GM12878 (cell line): Measurements from ENCODE around the gene NEGR1. TPM values are rescaled to one million over a fixed set of nuclear protein-coding genes. Genes with fewer than 3 reads are reported as not detected.

Experiments
- ATAC-seq: fragments of 200-7000 bp; cut with Tn5 transposase; 3 replicates; pipeline ENCODE4 v1.9.1; 2020; ENCODE audit warnings: mild to moderate bottlenecking, moderate library complexity
- BruUV-seq: library from RNA; stranded (reverse); fragments of 400-500 nt; replicated peaks from 2 replicates; lab custom pipeline; 2021; lab: Mats Ljungman, UMichigan
- CTCF ChIA-PET: fragments of 300-600 bp; sonication (Branson Sonifier 250); formaldehyde crosslinking; extraction: SDS; loops from one replicate; lab custom pipeline; 2021; ENCODE audit warnings: inconsistent platforms; lab: Yijun Ruan, JAX
- POLR2A ChIA-PET: fragments of 350-600 bp; formaldehyde crosslinking; extraction: SDS; loops from one replicate; lab custom pipeline; 2021; ENCODE audit warnings: inconsistent platforms; lab: Charles Lee
- RAD21 ChIA-PET: fragments of 300-600 bp; sonication (Branson Sonifier 250); formaldehyde crosslinking; loops from one replicate; lab custom pipeline; 2023; ENCODE audit warnings: antibody characterized with exemption; ENCODE audit not compliant: unreplicated experiment; lab: Charles Lee
- SMC1A ChIA-PET: fragments of 300-600 bp; sonication (Branson Sonifier 250); formaldehyde crosslinking; loops from one replicate; lab custom pipeline; 2023; ENCODE audit not compliant: unreplicated experiment, uncharacterized antibody; lab: Charles Lee
- DNase-seq: peaks from one replicate; pipeline ENCODE4 v3.0.0-alpha.2; 2011; ENCODE audit warnings: low read depth, low spot score
- FAIRE-seq: peaks from 3 replicates; lab custom pipeline; 2011; peaks lifted over from hg19 to GRCh38; lab: Jason Lieb, UNC
- H2AFZ ChIP-seq: 2 replicates; pipeline ENCODE4 v1.6.0; 2011; ENCODE audit warnings: low read depth, low read length, control low read depth; ENCODE audit not compliant: control insufficient read depth
- H3K27ac ChIP-seq: 2 replicates; pipeline ENCODE4 v1.5.1; 2011; ENCODE audit warnings: control low read depth; ENCODE audit not compliant: control insufficient read depth, insufficient read depth
- H3K27me3 ChIP-seq, 2 experiments: replicated peaks in 1 of 2; 2 replicates each; pipeline versions ENCODE4 v1.6.0 to v1.6.1; 2011; ENCODE audit warnings: low read length in 1 of 2; ENCODE audit not compliant: control insufficient read depth in 2 of 2, insufficient read depth in 2 of 2
- H3K36me3 ChIP-seq, 2 experiments: 2 replicates each; pipeline ENCODE4 v1.5.1; 2011; ENCODE audit warnings: low read length in 1 of 2; ENCODE audit not compliant: control insufficient read depth in 2 of 2, insufficient read depth in 2 of 2
- H3K4me1 ChIP-seq: 2 replicates; pipeline ENCODE4 v1.6.1; 2011; ENCODE audit warnings: mild to moderate bottlenecking, low read length, moderate library complexity, mixed read lengths; ENCODE audit not compliant: control insufficient read depth, insufficient read depth
- H3K4me2 ChIP-seq: 2 replicates; pipeline ENCODE4 v1.6.0; 2011; ENCODE audit warnings: control low read depth; ENCODE audit not compliant: control insufficient read depth, insufficient read depth
- H3K4me3 ChIP-seq: fragments of 200-600 bp; sonication (generic); 2 replicates; pipeline ENCODE4 v1.5.1; 2016
- H3K79me2 ChIP-seq: 2 replicates; pipeline ENCODE4 v1.6.0; 2011; ENCODE audit warnings: low read length; ENCODE audit not compliant: control insufficient read depth, insufficient read depth
- H3K9ac ChIP-seq: 2 replicates; pipeline ENCODE4 v1.8.0; 2011; ENCODE audit warnings: low read length, control low read depth, mixed read lengths; ENCODE audit not compliant: control insufficient read depth, insufficient read depth
- H3K9me3 ChIP-seq: replicated peaks from 3 replicates; pipeline ENCODE4 v1.5.1; 2011; ENCODE audit warnings: mild to moderate bottlenecking, low read length; ENCODE audit not compliant: control insufficient read depth, insufficient read depth
- H4K20me1 ChIP-seq: 2 replicates; pipeline ENCODE4 v1.6.0; 2011; ENCODE audit not compliant: control insufficient read depth, insufficient read depth
- HDGF ChIP-seq: fragments of 450-650 bp; IDR thresholded peaks from 2 replicates; pipeline ENCODE4 v1.6.1; 2016; ENCODE audit warnings: antibody characterized with exemption
- KAT2A ChIP-seq: conservative IDR thresholded peaks from 2 replicates; pipeline ENCODE4 v1.6.1; 2011; ENCODE audit warnings: low read depth, low read length; ENCODE audit not compliant: control insufficient read depth
- NFYB ChIP-seq: IDR thresholded peaks from 2 replicates; pipeline ENCODE4 v1.6.1; 2011; ENCODE audit warnings: low read depth, mild to moderate bottlenecking, low read length, improper control_type of control experiment, moderate library complexity; ENCODE audit not compliant: insufficient read depth
- POU2F2 ChIP-seq: IDR thresholded peaks from 3 replicates; pipeline ENCODE4 v1.6.1; 2011; ENCODE audit warnings: low read depth, mild to moderate bottlenecking, low read length, borderline replicate concordance
- RB1 ChIP-seq: fragments of 450-650 bp; formaldehyde crosslinking; IDR thresholded peaks from 2 replicates; pipeline ENCODE4 v1.6.1; 2017; ENCODE audit warnings: mild to moderate bottlenecking, borderline replicate concordance
- RBBP5 ChIP-seq: fragments of 200-600 bp; sonication (generic); conservative IDR thresholded peaks from 2 replicates; pipeline ENCODE4 v1.6.1; 2016
- ZBED1 ChIP-seq: IDR thresholded peaks from 2 replicates; pipeline ENCODE4 v1.6.1; 2016; ENCODE audit warnings: borderline replicate concordance
- ZZZ3 ChIP-seq: IDR thresholded peaks from 2 replicates; pipeline ENCODE4 v1.6.1; 2011; ENCODE audit warnings: low read depth; ENCODE audit not compliant: control insufficient read depth, insufficient read length
- WGBS: methylation state at CpG from one replicate; pipeline ENCODE4 v1.1.6; 2016; ENCODE audit warnings: low lambda C conversion rate; ENCODE audit not compliant: insufficient replicate concordance, insufficient coverage; ENCODE audit errors: missing lambda C conversion rate; 5-methylcytosine and 5-hydroxymethylcytosine counted together
- in situ Hi-C: fragments of 300-500 bp; cut with MboI; formaldehyde crosslinking; loops from 9 replicates; pipeline ENCODE4 v1.14.3; 2018; ENCODE audit warnings: mixed read lengths
- intact Hi-C: fragments of 100-400 bp; cut with micrococcal nuclease; formaldehyde crosslinking; loops from one replicate; pipeline ENCODE4 v1.14.2; 2022; ENCODE audit not compliant: unreplicated experiment
- polyA plus RNA-seq, 11 experiments: library from polyadenylated mRNA; depleted of rRNA in 4 of 11; unstranded in 6 of 11; stranded (reverse) in 5 of 11; fragments of >200 nt; fragmentation: Nextera tagmentation in 4 of 11; fragmentation: Illumina TruSeq in 1 of 11; extraction: Ambion mirVana in 4 of 11; extraction: Trizol in 1 of 11; gene quantifications; 1 replicate in 1 of 11; 2 replicates in 10 of 11; pipeline versions ENCODE4 v1.2.1 to v1.2.3, GENCODE V29; 2011 to 2016; ENCODE audit warnings: inconsistent platforms in 2 of 11, missing spikeins in 2 of 11, low read depth in 1 of 11
- total RNA-seq, 4 experiments: library from RNA; depleted of rRNA in 3 of 4; stranded (reverse); fragments of >200 nt in 3 of 4; fragmentation: Illumina TruSeq in 1 of 4; extraction: Trizol in 1 of 4; gene quantifications; 2 replicates each; pipeline versions ENCODE4 v1.2.1 to v1.2.3, GENCODE V29; 2013 to 2021
- TF ChIP-seq, protein P1 (sequence below): fragments of 450-650 bp; IDR thresholded peaks from 2 replicates; pipeline ENCODE4 v1.6.1; 2017; ENCODE audit warnings: mild to moderate bottlenecking, moderate library complexity
- TF ChIP-seq, protein P2 (sequence below): fragments of 450-650 bp; IDR thresholded peaks from 2 replicates; pipeline ENCODE4 v1.6.1; 2014; ENCODE audit warnings: mild to moderate bottlenecking
- TF ChIP-seq, protein P3 (sequence below): IDR thresholded peaks from 2 replicates; pipeline ENCODE4 v1.6.1; 2011; ENCODE audit warnings: borderline replicate concordance, low read depth, mild to moderate bottlenecking, moderate library complexity, mixed read lengths, low read length; ENCODE audit not compliant: insufficient read depth; ENCODE audit errors: extremely low read length
- TF ChIP-seq, protein P4 (sequence below): fragments of 450-650 bp; IDR thresholded peaks from 2 replicates; pipeline ENCODE4 v1.6.1; 2016; ENCODE audit warnings: mild to moderate bottlenecking, moderate library complexity, borderline replicate concordance

NEGR1 gene
- total and polyA plus RNA-seq, 10 of the 15 experiments (the other 5 are each of a cell fraction or from before 2014, with no cell fraction given), result under 0.01 to 0.03 (median 0.01) TPM; not detected in 7

DNA sequence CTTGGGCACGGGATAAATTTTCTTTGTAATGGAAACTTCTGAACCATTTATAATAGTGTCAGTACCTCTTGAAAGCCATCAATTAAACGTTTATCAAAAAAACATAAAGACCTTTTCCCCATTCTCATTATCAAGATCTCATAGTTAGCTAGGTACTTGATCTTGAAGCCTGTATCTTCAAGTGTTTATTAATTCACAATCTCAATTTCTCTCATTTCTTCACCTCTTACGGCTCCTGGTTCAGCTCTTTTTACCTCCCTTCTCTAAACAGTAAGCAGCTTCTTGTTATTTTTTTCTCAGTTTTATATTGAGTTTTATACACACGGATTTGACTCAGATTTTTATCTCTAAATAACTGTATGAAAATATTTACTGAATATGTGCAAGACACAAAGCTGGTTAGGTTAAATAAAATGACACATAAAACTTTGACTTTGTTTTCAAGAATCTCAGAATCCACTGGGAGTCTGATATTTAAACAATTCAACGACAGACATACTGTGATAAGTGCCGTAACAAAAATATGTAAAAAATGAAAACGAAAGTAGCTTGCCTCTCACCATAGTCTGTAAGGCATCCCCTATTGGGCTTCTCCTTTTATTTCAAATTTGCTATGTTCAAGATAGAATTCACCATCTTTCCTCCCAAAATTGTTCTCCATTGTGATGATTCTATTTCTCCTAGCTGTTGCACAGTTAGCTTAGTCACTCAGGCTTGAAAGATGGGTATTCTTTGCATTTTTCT, 789.9 kb downstream of the NEGR1 start:
- Histone ChIP-seq H3K4me1 (no peaks in the 10 kb centered on the region), H3K36me3 (no peaks in the 10 kb centered on the region), H3K9ac (no peak overlapping the region), H3K4me2 (no peak overlapping the region), H2AFZ (no peak overlapping the region), H3K4me3 (no peak overlapping the region), H3K27ac (no peak overlapping the region), H4K20me1 (no peaks in the 10 kb centered on the region), H3K79me2 (no peaks in the 10 kb centered on the region), H3K27me3 (no peaks in the 10 kb centered on the region), H3K9me3 (no peaks in the 10 kb centered on the region)
- SMC1A ChIA-PET, result no interaction called here
- no TSS peak for BruUV-seq
- FAIRE-seq (no peak), ATAC-seq (0 out of 3 replicates have a peak, but pooled peaks have one; percentile 24), DNase-seq (no peak)
- in situ Hi-C loops, result no loop called here
- POLR2A ChIA-PET, result no interaction called here
- intact Hi-C loops, result no loop called here
- RAD21 ChIA-PET, result no interaction called here
- WGBS, result 29% methylated on average over 7 of the region's 7 CpGs
- CTCF ChIA-PET, result interaction anchor here (0.8 kb wide), 1 partner anchor 10 kb away, joined by 3 read pairs; no protein-coding TSS in a partner anchor
- no peak for TF ChIP-seq POU2F2
- no peak for TF ChIP-seq ZZZ3
- no peak for TF ChIP-seq ZBED1
- TF ChIP-seq, protein P1, sequence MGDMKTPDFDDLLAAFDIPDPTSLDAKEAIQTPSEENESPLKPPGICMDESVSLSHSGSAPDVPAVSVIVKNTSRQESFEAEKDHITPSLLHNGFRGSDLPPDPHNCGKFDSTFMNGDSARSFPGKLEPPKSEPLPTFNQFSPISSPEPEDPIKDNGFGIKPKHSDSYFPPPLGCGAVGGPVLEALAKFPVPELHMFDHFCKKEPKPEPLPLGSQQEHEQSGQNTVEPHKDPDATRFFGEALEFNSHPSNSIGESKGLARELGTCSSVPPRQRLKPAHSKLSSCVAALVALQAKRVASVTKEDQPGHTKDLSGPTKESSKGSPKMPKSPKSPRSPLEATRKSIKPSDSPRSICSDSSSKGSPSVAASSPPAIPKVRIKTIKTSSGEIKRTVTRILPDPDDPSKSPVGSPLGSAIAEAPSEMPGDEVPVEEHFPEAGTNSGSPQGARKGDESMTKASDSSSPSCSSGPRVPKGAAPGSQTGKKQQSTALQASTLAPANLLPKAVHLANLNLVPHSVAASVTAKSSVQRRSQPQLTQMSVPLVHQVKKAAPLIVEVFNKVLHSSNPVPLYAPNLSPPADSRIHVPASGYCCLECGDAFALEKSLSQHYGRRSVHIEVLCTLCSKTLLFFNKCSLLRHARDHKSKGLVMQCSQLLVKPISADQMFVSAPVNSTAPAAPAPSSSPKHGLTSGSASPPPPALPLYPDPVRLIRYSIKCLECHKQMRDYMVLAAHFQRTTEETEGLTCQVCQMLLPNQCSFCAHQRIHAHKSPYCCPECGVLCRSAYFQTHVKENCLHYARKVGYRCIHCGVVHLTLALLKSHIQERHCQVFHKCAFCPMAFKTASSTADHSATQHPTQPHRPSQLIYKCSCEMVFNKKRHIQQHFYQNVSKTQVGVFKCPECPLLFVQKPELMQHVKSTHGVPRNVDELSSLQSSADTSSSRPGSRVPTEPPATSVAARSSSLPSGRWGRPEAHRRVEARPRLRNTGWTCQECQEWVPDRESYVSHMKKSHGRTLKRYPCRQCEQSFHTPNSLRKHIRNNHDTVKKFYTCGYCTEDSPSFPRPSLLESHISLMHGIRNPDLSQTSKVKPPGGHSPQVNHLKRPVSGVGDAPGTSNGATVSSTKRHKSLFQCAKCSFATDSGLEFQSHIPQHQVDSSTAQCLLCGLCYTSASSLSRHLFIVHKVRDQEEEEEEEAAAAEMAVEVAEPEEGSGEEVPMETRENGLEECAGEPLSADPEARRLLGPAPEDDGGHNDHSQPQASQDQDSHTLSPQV, result no peak
- no peak for TF ChIP-seq RBBP5
- TF ChIP-seq NFYB, result no peak
- TF ChIP-seq, protein P2, sequence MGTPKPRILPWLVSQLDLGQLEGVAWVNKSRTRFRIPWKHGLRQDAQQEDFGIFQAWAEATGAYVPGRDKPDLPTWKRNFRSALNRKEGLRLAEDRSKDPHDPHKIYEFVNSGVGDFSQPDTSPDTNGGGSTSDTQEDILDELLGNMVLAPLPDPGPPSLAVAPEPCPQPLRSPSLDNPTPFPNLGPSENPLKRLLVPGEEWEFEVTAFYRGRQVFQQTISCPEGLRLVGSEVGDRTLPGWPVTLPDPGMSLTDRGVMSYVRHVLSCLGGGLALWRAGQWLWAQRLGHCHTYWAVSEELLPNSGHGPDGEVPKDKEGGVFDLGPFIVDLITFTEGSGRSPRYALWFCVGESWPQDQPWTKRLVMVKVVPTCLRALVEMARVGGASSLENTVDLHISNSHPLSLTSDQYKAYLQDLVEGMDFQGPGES, result no peak
- no peak for TF ChIP-seq RB1
- TF ChIP-seq KAT2A, result no peak
- TF ChIP-seq, protein P3, sequence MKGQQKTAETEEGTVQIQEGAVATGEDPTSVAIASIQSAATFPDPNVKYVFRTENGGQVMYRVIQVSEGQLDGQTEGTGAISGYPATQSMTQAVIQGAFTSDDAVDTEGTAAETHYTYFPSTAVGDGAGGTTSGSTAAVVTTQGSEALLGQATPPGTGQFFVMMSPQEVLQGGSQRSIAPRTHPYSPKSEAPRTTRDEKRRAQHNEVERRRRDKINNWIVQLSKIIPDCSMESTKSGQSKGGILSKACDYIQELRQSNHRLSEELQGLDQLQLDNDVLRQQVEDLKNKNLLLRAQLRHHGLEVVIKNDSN, result no peak
- no peak for TF ChIP-seq HDGF
- TF ChIP-seq, protein P4, sequence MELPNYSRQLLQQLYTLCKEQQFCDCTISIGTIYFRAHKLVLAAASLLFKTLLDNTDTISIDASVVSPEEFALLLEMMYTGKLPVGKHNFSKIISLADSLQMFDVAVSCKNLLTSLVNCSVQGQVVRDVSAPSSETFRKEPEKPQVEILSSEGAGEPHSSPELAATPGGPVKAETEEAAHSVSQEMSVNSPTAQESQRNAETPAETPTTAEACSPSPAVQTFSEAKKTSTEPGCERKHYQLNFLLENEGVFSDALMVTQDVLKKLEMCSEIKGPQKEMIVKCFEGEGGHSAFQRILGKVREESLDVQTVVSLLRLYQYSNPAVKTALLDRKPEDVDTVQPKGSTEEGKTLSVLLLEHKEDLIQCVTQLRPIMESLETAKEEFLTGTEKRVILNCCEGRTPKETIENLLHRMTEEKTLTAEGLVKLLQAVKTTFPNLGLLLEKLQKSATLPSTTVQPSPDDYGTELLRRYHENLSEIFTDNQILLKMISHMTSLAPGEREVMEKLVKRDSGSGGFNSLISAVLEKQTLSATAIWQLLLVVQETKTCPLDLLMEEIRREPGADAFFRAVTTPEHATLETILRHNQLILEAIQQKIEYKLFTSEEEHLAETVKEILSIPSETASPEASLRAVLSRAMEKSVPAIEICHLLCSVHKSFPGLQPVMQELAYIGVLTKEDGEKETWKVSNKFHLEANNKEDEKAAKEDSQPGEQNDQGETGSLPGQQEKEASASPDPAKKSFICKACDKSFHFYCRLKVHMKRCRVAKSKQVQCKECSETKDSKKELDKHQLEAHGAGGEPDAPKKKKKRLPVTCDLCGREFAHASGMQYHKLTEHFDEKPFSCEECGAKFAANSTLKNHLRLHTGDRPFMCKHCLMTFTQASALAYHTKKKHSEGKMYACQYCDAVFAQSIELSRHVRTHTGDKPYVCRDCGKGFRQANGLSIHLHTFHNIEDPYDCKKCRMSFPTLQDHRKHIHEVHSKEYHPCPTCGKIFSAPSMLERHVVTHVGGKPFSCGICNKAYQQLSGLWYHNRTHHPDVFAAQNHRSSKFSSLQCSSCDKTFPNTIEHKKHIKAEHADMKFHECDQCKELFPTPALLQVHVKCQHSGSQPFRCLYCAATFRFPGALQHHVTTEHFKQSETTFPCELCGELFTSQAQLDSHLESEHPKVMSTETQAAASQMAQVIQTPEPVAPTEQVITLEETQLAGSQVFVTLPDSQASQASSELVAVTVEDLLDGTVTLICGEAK, result no peak
